Liver (tissue), 9 donors: ENCODE results near the gene ATP11B. TPM values are rescaled to one million over a fixed set of nuclear protein-coding genes. Genes with fewer than 3 reads are reported as not detected.
A peak's percentile ranks its signal among the peaks of the same experiment; 100 is the strongest.

Experiments used
- DNase-seq: peaks from one replicate; pipeline ENCODE4 v3.0.0-alpha.2; 2017; ENCODE audit warnings: low spot score
- H3K27ac ChIP-seq, 2 donors: one replicate each; pipeline ENCODE4 v1.7.0; 2013; ENCODE audit warnings: inconsistent platforms in 2 of 2, low read length in 2 of 2, control low read depth in 1 of 2, low read depth in 1 of 2, mild to moderate bottlenecking in 1 of 2
- H3K27me3 ChIP-seq, 4 donors: one replicate each; pipeline versions ENCODE4 v1.6.1 to v1.7.0; 2013; ENCODE audit warnings: low read length in 3 of 4, inconsistent platforms in 1 of 4, mild to moderate bottlenecking in 1 of 4, moderate library complexity in 1 of 4; ENCODE audit not compliant: control insufficient read depth in 4 of 4, insufficient read depth in 4 of 4
- H3K36me3 ChIP-seq, 4 donors: one replicate each; pipeline versions ENCODE4 v1.6.1 to v1.7.0; 2013; ENCODE audit warnings: low read length in 3 of 4, mild to moderate bottlenecking in 3 of 4, low read depth in 1 of 4, moderate library complexity in 1 of 4; ENCODE audit not compliant: control insufficient read depth in 4 of 4, insufficient read depth in 3 of 4
- H3K4me1 ChIP-seq, 4 donors: one replicate each; pipeline versions ENCODE4 v1.6.1 to v1.7.0; 2013; ENCODE audit warnings: low read length in 3 of 4, mild to moderate bottlenecking in 3 of 4, moderate library complexity in 1 of 4; ENCODE audit not compliant: control insufficient read depth in 4 of 4, insufficient read depth in 4 of 4
- H3K4me3 ChIP-seq, 3 donors: one replicate each; pipeline versions ENCODE4 v1.6.1 to v1.7.0; 2013; ENCODE audit warnings: low read length in 3 of 3, control low read depth in 1 of 3, low read depth in 1 of 3, mild to moderate bottlenecking in 1 of 3
- H3K9ac ChIP-seq, 2 donors: one replicate each; pipeline ENCODE4 v1.7.0; 2013; ENCODE audit warnings: low read length in 2 of 2, mild to moderate bottlenecking in 2 of 2, moderate library complexity in 2 of 2, control low read depth in 1 of 2, low read depth in 1 of 2
- H3K9me3 ChIP-seq, 4 donors: one replicate each; pipeline versions ENCODE4 v1.6.1 to v1.7.0; 2013; ENCODE audit warnings: low read length in 3 of 4; ENCODE audit not compliant: control insufficient read depth in 4 of 4
- ATF3 ChIP-seq: IDR thresholded peaks from 2 replicates; pipeline ENCODE4 v1.6.1; 2016; ENCODE audit warnings: antibody characterized with exemption
- FOXA1 ChIP-seq: IDR thresholded peaks from 2 replicates; pipeline ENCODE4 v1.6.1; 2016; ENCODE audit warnings: antibody characterized with exemption
- FOXA2 ChIP-seq: IDR thresholded peaks from 2 replicates; pipeline ENCODE4 v1.6.1; 2016; ENCODE audit warnings: antibody characterized with exemption
- GABPA ChIP-seq, 2 donors: IDR thresholded peaks in 1 of 2; conservative IDR thresholded peaks in 1 of 2; 2 replicates each; pipeline ENCODE4 v1.6.1; 2016; ENCODE audit warnings: antibody characterized with exemption in 2 of 2, mild to moderate bottlenecking in 1 of 2, moderate library complexity in 1 of 2
- HNF4G ChIP-seq: IDR thresholded peaks from 2 replicates; pipeline ENCODE4 v1.6.1; 2016; ENCODE audit warnings: antibody characterized with exemption
- JUND ChIP-seq, 2 donors: IDR thresholded peaks; 2 replicates each; pipeline ENCODE4 v1.6.1; 2016; ENCODE audit warnings: antibody characterized with exemption in 2 of 2
- MAX ChIP-seq: IDR thresholded peaks from 2 replicates; pipeline ENCODE4 v1.6.1; 2016; ENCODE audit warnings: antibody characterized with exemption
- NR2F2 ChIP-seq: IDR thresholded peaks from 2 replicates; pipeline ENCODE4 v1.6.1; 2016; ENCODE audit warnings: antibody characterized with exemption
- RAD21 ChIP-seq, 2 donors: IDR thresholded peaks; 2 replicates each; pipeline ENCODE4 v1.6.1; 2016; ENCODE audit warnings: antibody characterized with exemption in 2 of 2, mild to moderate bottlenecking in 2 of 2
- REST ChIP-seq: IDR thresholded peaks from 2 replicates; pipeline ENCODE4 v1.6.1; 2016; ENCODE audit warnings: antibody characterized with exemption, mild to moderate bottlenecking
- RXRA ChIP-seq, 2 donors: IDR thresholded peaks; 2 replicates each; pipeline ENCODE4 v1.6.1; 2017 to 2018; ENCODE audit warnings: antibody characterized with exemption in 2 of 2, mild to moderate bottlenecking in 1 of 2
- TAF1 ChIP-seq: conservative IDR thresholded peaks from 2 replicates; pipeline ENCODE4 v1.6.1; 2016; ENCODE audit warnings: antibody characterized with exemption, mild to moderate bottlenecking
- YY1 ChIP-seq: IDR thresholded peaks from 2 replicates; pipeline ENCODE4 v1.6.1; 2016; ENCODE audit warnings: antibody characterized with exemption, mild to moderate bottlenecking
- WGBS: extraction: QIAGEN DNeasy Blood & Tissue Kit; methylation state at CpG from one replicate; pipeline ENCODE4 v1.1.7; 2013; 5-methylcytosine and 5-hydroxymethylcytosine counted together
- polyA plus RNA-seq, 2 donors: library from polyadenylated mRNA; stranded (reverse) in 1 of 2; unstranded in 1 of 2; fragments of 200-250 nt in 1 of 2; fragments of >200 nt in 1 of 2; fragmentation: Nextera tagmentation in 1 of 2; extraction: Ambion mirVana in 1 of 2; gene quantifications; one replicate each; pipeline versions ENCODE4 v1.2.1 to v1.2.3, GENCODE V29; 2013 to 2015
- total RNA-seq, 2 donors: library from RNA; depleted of rRNA; stranded (reverse); fragments of >200 nt; gene quantifications; one replicate each; pipeline ENCODE4 v1.2.3, GENCODE V29; 2014
- TF ChIP-seq, protein P1 (sequence below): IDR thresholded peaks from 2 replicates; pipeline ENCODE4 v1.6.1; 2016; ENCODE audit warnings: antibody characterized with exemption
- donor health status: healthy.
- donor health status: healthy.
- donor health status: healthy.
- donor health status: healthy.
- donor health status: healthy.

Gene ATP11B
- total and polyA plus RNA-seq, 4 donors = 5.9 to 49.6 (median 19.0) TPM

- Histone ChIP-seq H3K9ac (no peak overlapping the region), H3K27me3 (no peaks in the 10 kb centered on the region), H3K4me3 (no peak overlapping the region), H3K36me3 (no peaks in the 10 kb centered on the region), H3K9me3 (no peaks in the 10 kb centered on the region), H3K4me1 (peaks cover 1 to 13% (median 7%) of the 10 kb centered on the region in 4 donors), H3K27ac (no peak overlapping the region)
- 95% methylated on average over 4 of the region's 4 CpGs for WGBS
- TF ChIP-seq JUND (IDR thresholded peaks at IDR 0.05) (no peak), HNF4G (no peak), ATF3 (no peak), RAD21 (IDR thresholded peaks at IDR 0.05) (no peak), TAF1 (no peak), GABPA (IDR thresholded peaks at IDR 0.05 in 1 of 2, conservative IDR thresholded peaks at IDR 0.05 in 1 of 2) (no peak), FOXA1 (no peak)
- TF ChIP-seq, protein P1, sequence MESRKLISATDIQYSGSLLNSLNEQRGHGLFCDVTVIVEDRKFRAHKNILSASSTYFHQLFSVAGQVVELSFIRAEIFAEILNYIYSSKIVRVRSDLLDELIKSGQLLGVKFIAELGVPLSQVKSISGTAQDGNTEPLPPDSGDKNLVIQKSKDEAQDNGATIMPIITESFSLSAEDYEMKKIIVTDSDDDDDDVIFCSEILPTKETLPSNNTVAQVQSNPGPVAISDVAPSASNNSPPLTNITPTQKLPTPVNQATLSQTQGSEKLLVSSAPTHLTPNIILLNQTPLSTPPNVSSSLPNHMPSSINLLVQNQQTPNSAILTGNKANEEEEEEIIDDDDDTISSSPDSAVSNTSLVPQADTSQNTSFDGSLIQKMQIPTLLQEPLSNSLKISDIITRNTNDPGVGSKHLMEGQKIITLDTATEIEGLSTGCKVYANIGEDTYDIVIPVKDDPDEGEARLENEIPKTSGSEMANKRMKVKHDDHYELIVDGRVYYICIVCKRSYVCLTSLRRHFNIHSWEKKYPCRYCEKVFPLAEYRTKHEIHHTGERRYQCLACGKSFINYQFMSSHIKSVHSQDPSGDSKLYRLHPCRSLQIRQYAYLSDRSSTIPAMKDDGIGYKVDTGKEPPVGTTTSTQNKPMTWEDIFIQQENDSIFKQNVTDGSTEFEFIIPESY = no peak
- DNase-seq = no peak
Measured at GRCh38 chr3:182814419-182815062, 21.2 kb downstream of the ATP11B start.

DNA sequence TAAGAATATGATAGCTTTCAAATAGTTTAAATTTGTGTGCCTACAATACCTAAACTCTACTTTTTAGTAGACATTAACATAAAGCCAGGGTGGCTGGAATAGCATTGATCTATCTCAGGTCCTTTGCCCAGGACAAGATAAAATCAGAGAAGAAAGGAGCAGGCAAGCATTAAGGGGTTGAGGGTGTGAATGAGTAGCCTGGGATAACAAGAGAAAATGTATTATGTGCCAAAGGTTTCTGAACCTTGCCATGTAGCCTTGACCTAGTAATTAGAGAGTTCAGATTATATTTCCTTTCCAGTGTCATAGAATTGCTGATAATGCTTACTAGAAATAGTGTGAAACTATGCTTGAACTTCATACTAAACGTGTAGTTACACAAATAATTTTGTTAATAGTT is 22.9 kb downstream of the ATP11B start:
- Histone ChIP-seq H3K9ac (no peak overlapping the region), H3K27ac (no peak overlapping the region), H3K36me3 (peaks cover 0 to 2% (median 1%) of the 10 kb centered on the region in 4 donors), H3K9me3 (no peaks in the 10 kb centered on the region), H3K27me3 (no peaks in the 10 kb centered on the region), H3K4me1 (peaks cover 3 to 13% (median 7%) of the 10 kb centered on the region in 4 donors), H3K4me3 (no peak overlapping the region)
- 13% methylated on average over 1 of the region's 1 CpG for WGBS
- TF ChIP-seq NR2F2 = peak; percentile 31
- TF ChIP-seq YY1 = no peak
- no peak for TF ChIP-seq MAX
- TF ChIP-seq FOXA2 = no peak
- no peak for TF ChIP-seq ATF3
- TF ChIP-seq, protein P1 = no peak
- peak; percentile 27 to 50 for TF ChIP-seq RXRA (IDR thresholded peaks at IDR 0.05)
- no peak for TF ChIP-seq REST
- no peak for TF ChIP-seq HNF4G
- no peak for DNase-seq
